Measurements from ENCODE around the gene CPA1. TPM values are rescaled to one million over a fixed set of nuclear protein-coding genes. Genes with fewer than 3 reads are reported as not detected.

CPA1 gene
- total and polyA plus RNA-seq, 10 of the 15 experiments (the other 5 are each of a cell fraction or from before 2014, with no cell fraction given), result 8.0 TPM; not detected in 9

DNA sequence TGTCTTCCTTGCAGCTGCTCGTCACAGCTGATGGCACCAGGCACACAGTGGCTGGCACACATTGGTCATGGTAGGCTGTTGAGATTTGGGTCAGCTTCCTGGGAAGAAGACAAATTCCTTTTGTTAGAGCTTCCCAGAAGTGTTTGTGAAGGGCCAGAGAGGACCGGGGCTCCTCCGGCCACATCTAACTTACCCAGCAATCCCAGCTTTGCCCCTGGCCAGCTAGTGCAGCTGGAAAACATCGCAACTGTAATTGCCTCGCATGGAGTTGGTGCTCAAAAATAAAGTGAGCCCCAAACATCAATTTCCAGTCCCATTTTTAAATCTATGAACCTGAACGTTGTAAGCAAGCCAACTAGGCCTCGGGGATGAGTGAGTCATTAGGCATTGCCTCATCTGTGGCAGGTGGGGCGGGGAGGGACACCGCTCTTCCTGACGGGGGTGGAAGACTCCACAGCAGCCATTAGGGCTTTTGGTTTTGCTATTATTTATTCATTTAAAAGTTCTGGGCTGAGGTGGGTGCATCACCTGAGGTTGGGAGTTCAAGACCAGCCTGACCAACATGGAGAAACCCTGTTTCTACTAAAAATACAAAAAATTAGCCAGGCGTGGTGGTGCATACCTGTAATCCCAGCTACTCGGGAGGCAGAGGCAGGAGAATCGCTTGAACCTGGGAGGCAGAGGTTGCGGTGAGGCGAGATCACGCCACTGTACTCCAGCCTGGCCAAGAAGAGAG lies 23.2 kb upstream of the CPA1 start:
- Histone ChIP-seq H2AFZ (ENCODE audit: control insufficient read depth, low read depth, low read length) (no peak overlapping the region), H3K36me3 (ENCODE audit: control insufficient read depth in 2 of 2, insufficient read depth in 2 of 2, low read length in 1 of 2) (no peaks in the 10 kb centered on the region), H3K9ac (ENCODE audit: control insufficient read depth, insufficient read depth, low read length) (no peak overlapping the region), H3K4me3 (no peak overlapping the region), H3K27ac (ENCODE audit: control insufficient read depth, insufficient read depth) (no peak overlapping the region), H3K4me2 (ENCODE audit: control insufficient read depth, insufficient read depth) (no peak overlapping the region), H3K27me3 (replicated peaks in 1 of 2; ENCODE audit: control insufficient read depth in 2 of 2, insufficient read depth in 2 of 2, low read length in 1 of 2) (no peaks in the 10 kb centered on the region), H3K9me3 (replicated peaks; ENCODE audit: control insufficient read depth, insufficient read depth, low read length) (peaks cover 2% of the 10 kb centered on the region; the same call in 1 of the 3 replicates), H3K4me1 (ENCODE audit: control insufficient read depth, insufficient read depth, low read length) (no peaks in the 10 kb centered on the region), H4K20me1 (ENCODE audit: control insufficient read depth, insufficient read depth) (no peaks in the 10 kb centered on the region), H3K79me2 (ENCODE audit: control insufficient read depth, insufficient read depth, low read length) (no peaks in the 10 kb centered on the region)
- 76% methylated on average over 16 of the region's 16 CpGs for WGBS (ENCODE audit: insufficient coverage, insufficient replicate concordance, low lambda C conversion rate, missing lambda C conversion rate)
- POLR2A ChIA-PET, result no interaction called here
- CTCF ChIA-PET, result interaction anchor here (0.9 kb wide), 1 partner anchor 11 kb away, joined by 3 read pairs; no protein-coding TSS in a partner anchor
- SMC1A ChIA-PET (ENCODE audit: uncharacterized antibody, unreplicated experiment), result interaction anchor here (0.7 kb wide), 1 partner anchor 313 kb away, joined by 4 read pairs; no protein-coding TSS in a partner anchor
- TF ChIP-seq CHD1 (IDR thresholded peaks at IDR 0.05; ENCODE audit: low read depth, low read length) (no peak), JUND (IDR thresholded peaks at IDR 0.05; ENCODE audit: low read depth, low read length) (no peak), BMI1 (IDR thresholded peaks at IDR 0.05; ENCODE audit: borderline replicate concordance) (no peak)
- no peak for ATAC-seq
- FAIRE-seq, result no peak
- in situ Hi-C loops (cut with MboI), result no loop called here
- no TSS peak for BruUV-seq (replicated peaks)
- no peak for DNase-seq (ENCODE audit: low read depth, low spot score)
- RAD21 ChIA-PET (ENCODE audit: unreplicated experiment), result no interaction called here
- intact Hi-C loops (cut with micrococcal nuclease; ENCODE audit: unreplicated experiment), result no loop called here

DNA sequence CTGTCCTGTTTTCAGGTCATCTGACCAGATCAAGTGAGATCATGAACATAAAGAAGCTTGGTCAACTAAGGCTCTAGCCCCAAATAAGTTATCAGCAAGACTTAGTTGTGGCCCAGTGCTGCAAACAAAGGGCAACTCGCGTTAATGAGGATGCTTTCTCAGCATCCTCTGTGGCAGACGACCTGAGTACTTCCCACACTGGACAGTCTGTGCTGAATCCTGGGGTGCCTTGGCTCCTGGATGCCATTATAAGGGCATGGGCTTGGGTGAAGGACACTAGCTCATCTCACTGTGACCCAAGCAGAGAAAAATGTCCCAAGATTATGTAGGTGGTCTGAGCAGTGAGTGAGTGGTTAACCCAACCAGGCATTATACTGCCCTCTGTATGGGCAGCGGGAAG lies 21.8 kb upstream of the CPA1 start:
- CTCF ChIA-PET, result no interaction called here
- no TSS peak for BruUV-seq (replicated peaks)
- Histone ChIP-seq H4K20me1 (ENCODE audit: control insufficient read depth, insufficient read depth) (no peaks in the 10 kb centered on the region), H3K9me3 (replicated peaks; ENCODE audit: control insufficient read depth, insufficient read depth, low read length) (peaks cover 2% of the 10 kb centered on the region; the same call in 1 of the 3 replicates), H2AFZ (ENCODE audit: control insufficient read depth, low read depth, low read length) (no peak overlapping the region), H3K27ac (ENCODE audit: control insufficient read depth, insufficient read depth) (no peak overlapping the region), H3K4me2 (ENCODE audit: control insufficient read depth, insufficient read depth) (no peak overlapping the region), H3K79me2 (ENCODE audit: control insufficient read depth, insufficient read depth, low read length) (no peaks in the 10 kb centered on the region), H3K36me3 (ENCODE audit: control insufficient read depth in 2 of 2, insufficient read depth in 2 of 2, low read length in 1 of 2) (no peaks in the 10 kb centered on the region), H3K27me3 (replicated peaks in 1 of 2; ENCODE audit: control insufficient read depth in 2 of 2, insufficient read depth in 2 of 2, low read length in 1 of 2) (no peaks in the 10 kb centered on the region), H3K4me1 (ENCODE audit: control insufficient read depth, insufficient read depth, low read length) (no peaks in the 10 kb centered on the region), H3K9ac (ENCODE audit: control insufficient read depth, insufficient read depth, low read length) (no peak overlapping the region), H3K4me3 (no peak overlapping the region)
- no peak for FAIRE-seq
- 72% methylated on average over 4 of the region's 4 CpGs for WGBS (ENCODE audit: insufficient coverage, insufficient replicate concordance, low lambda C conversion rate, missing lambda C conversion rate)
- intact Hi-C loops (cut with micrococcal nuclease; ENCODE audit: unreplicated experiment), result no loop called here
- SMC1A ChIA-PET (ENCODE audit: uncharacterized antibody, unreplicated experiment), result no interaction called here
- RAD21 ChIA-PET (ENCODE audit: unreplicated experiment), result no interaction called here
- no peak for DNase-seq (ENCODE audit: low read depth, low spot score)
- no peak for ATAC-seq
- POLR2A ChIA-PET, result no interaction called here
- in situ Hi-C loops (cut with MboI), result no loop called here
- TF ChIP-seq, protein P1, sequence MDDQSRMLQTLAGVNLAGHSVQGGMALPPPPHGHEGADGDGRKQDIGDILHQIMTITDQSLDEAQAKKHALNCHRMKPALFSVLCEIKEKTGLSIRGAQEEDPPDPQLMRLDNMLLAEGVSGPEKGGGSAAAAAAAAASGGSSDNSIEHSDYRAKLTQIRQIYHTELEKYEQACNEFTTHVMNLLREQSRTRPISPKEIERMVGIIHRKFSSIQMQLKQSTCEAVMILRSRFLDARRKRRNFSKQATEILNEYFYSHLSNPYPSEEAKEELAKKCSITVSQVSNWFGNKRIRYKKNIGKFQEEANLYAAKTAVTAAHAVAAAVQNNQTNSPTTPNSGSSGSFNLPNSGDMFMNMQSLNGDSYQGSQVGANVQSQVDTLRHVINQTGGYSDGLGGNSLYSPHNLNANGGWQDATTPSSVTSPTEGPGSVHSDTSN (IDR thresholded peaks at IDR 0.05; ENCODE audit: insufficient replicate concordance, low read depth, low read length), result no peak
- TF ChIP-seq CEBPB (IDR thresholded peaks at IDR 0.05; ENCODE audit: borderline replicate concordance in 1 of 2, low read depth in 2 of 2, low read length in 2 of 2) (no peak), RBBP5 (conservative IDR thresholded peaks at IDR 0.05) (no peak), NR2C1 (IDR thresholded peaks at IDR 0.05) (no peak), SMC3 (IDR thresholded peaks at IDR 0.05; ENCODE audit: borderline replicate concordance, low read length) (no peak), PML (IDR thresholded peaks at IDR 0.05; ENCODE audit: low read length) (no peak), TBL1XR1 (IDR thresholded peaks at IDR 0.05; ENCODE audit: low read depth, low read length) (no peak), MYB (IDR thresholded peaks at IDR 0.05; ENCODE audit: borderline replicate concordance, low read depth, low read length) (no peak)
- TF ChIP-seq, protein P2, sequence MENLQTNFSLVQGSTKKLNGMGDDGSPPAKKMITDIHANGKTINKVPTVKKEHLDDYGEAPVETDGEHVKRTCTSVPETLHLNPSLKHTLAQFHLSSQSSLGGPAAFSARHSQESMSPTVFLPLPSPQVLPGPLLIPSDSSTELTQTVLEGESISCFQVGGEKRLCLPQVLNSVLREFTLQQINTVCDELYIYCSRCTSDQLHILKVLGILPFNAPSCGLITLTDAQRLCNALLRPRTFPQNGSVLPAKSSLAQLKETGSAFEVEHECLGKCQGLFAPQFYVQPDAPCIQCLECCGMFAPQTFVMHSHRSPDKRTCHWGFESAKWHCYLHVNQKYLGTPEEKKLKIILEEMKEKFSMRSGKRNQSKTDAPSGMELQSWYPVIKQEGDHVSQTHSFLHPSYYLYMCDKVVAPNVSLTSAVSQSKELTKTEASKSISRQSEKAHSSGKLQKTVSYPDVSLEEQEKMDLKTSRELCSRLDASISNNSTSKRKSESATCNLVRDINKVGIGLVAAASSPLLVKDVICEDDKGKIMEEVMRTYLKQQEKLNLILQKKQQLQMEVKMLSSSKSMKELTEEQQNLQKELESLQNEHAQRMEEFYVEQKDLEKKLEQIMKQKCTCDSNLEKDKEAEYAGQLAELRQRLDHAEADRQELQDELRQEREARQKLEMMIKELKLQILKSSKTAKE (IDR thresholded peaks at IDR 0.05; ENCODE audit: low read depth, poor library complexity, severe bottlenecking), result no peak
